WTC11 (cell line): ENCODE results near the gene SOCS1. TPM values are rescaled to one million over a fixed set of nuclear protein-coding genes. Genes with fewer than 3 reads are reported as not detected.
A peak's percentile ranks its signal among the peaks of the same experiment; 100 is the strongest.

Experiments used
- AR ChIP-seq: fragments of 250-450 bp; sonication (Bioruptor Pico); IDR thresholded peaks from 2 replicates; pipeline ENCODE4 v1.9.0; 2021; ENCODE audit warnings: mild to moderate bottlenecking
- ARID4B ChIP-seq: sonication (generic); formaldehyde crosslinking; IDR thresholded peaks from 2 replicates; pipeline ENCODE4 v1.8.0; 2023; ENCODE audit warnings: missing genetic modification reagents, mild to moderate bottlenecking, borderline replicate concordance
- ATF1 ChIP-seq: sonication (generic); formaldehyde crosslinking; IDR thresholded peaks from 2 replicates; pipeline ENCODE4 v1.8.1; 2023; ENCODE audit warnings: mild to moderate bottlenecking, moderate library complexity, missing genetic modification reagents
- ATF3 ChIP-seq: sonication (generic); formaldehyde crosslinking; conservative IDR thresholded peaks from 2 replicates; pipeline ENCODE4 v1.8.1; 2022; ENCODE audit warnings: mild to moderate bottlenecking, missing genetic modification reagents
- EMX1 ChIP-seq: fragments of 250-450 bp; sonication (Bioruptor Pico); IDR thresholded peaks from 2 replicates; pipeline ENCODE4 v1.8.0; 2021; ENCODE audit warnings: mild to moderate bottlenecking
- ESRRA ChIP-seq: sonication (generic); formaldehyde crosslinking; IDR thresholded peaks from 2 replicates; pipeline ENCODE4 v1.8.1; 2022; ENCODE audit warnings: mild to moderate bottlenecking, missing genetic modification reagents, borderline replicate concordance
- FOXP1 ChIP-seq: sonication (generic); formaldehyde crosslinking; IDR thresholded peaks from 2 replicates; pipeline ENCODE4 v1.8.0; 2022; ENCODE audit warnings: missing genetic modification reagents, mild to moderate bottlenecking, moderate library complexity, borderline replicate concordance
- FOXP4 ChIP-seq: sonication (generic); formaldehyde crosslinking; IDR thresholded peaks from 2 replicates; pipeline ENCODE4 v1.8.0; 2022; ENCODE audit warnings: mild to moderate bottlenecking, missing genetic modification reagents
- GRHL2 ChIP-seq: fragments of 250-450 bp; sonication (Bioruptor Pico); IDR thresholded peaks from 2 replicates; pipeline ENCODE4 v1.8.0; 2022; ENCODE audit warnings: mild to moderate bottlenecking, moderate library complexity; ENCODE audit not compliant: insufficient replicate concordance, severe bottlenecking
- HMGXB4 ChIP-seq: sonication (generic); formaldehyde crosslinking; IDR thresholded peaks from 2 replicates; pipeline ENCODE4 v1.8.1; 2023; ENCODE audit warnings: mild to moderate bottlenecking, moderate library complexity, missing genetic modification reagents
- IRF1 ChIP-seq: sonication (generic); formaldehyde crosslinking; IDR thresholded peaks from 2 replicates; pipeline ENCODE4 v1.8.0; 2023; ENCODE audit warnings: missing genetic modification reagents
- IRF2 ChIP-seq: sonication (generic); formaldehyde crosslinking; IDR thresholded peaks from 2 replicates; pipeline ENCODE4 v1.8.0; 2022; ENCODE audit warnings: low read depth, missing genetic modification reagents, borderline replicate concordance
- OVOL2 ChIP-seq: fragments of 250-450 bp; sonication (Bioruptor Pico); IDR thresholded peaks from 2 replicates; pipeline ENCODE4 v1.9.0; 2021; ENCODE audit warnings: mild to moderate bottlenecking, borderline replicate concordance
- PRDM15 ChIP-seq: sonication (generic); formaldehyde crosslinking; IDR thresholded peaks from 2 replicates; pipeline ENCODE4 v1.8.0; 2022; ENCODE audit warnings: missing genetic modification reagents
- PRRX2 ChIP-seq: fragments of 250-450 bp; sonication (Bioruptor Pico); IDR thresholded peaks from 2 replicates; pipeline ENCODE4 v1.8.0; 2021; ENCODE audit warnings: mild to moderate bottlenecking
- TP53 ChIP-seq: sonication (generic); formaldehyde crosslinking; IDR thresholded peaks from 2 replicates; pipeline ENCODE4 v1.8.1; 2023; ENCODE audit warnings: mild to moderate bottlenecking, missing genetic modification reagents
- USF1 ChIP-seq: sonication (generic); formaldehyde crosslinking; IDR thresholded peaks from 2 replicates; pipeline ENCODE4 v1.8.0; 2022; ENCODE audit warnings: mild to moderate bottlenecking, missing genetic modification reagents
- ZMAT4 ChIP-seq: fragments of 250-450 bp; sonication (Bioruptor Pico); IDR thresholded peaks from 2 replicates; pipeline ENCODE4 v1.9.0; 2021; ENCODE audit warnings: mild to moderate bottlenecking
- ZNF423 ChIP-seq: fragments of 250-450 bp; sonication (Bioruptor Pico); IDR thresholded peaks from 2 replicates; pipeline ENCODE4 v2.1.2; 2022; ENCODE audit warnings: mild to moderate bottlenecking, moderate library complexity
- total RNA-seq: library from RNA; stranded (reverse); gene quantifications from 3 replicates; pipeline ENCODE4 v1.2.3, GENCODE V29; 2021

SOCS1 gene
- total RNA-seq, 1 experiment from 2014 or later: 62.3 TPM

GRCh38 chr16:11255737-11256660, at the start of gene SOCS1 (continued):
- TF ChIP-seq IRF1 (no peak), HMGXB4 (CRISPR knock-in tag) (peak; percentile 85), EMX1 (CRISPR knock-in tag) (no peak), PRRX2 (no peak), AR (CRISPR knock-in tag) (no peak), ESRRA (no peak), ZNF423 (CRISPR knock-in tag) (peak; percentile 83), ARID4B (CRISPR knock-in tag) (peak; percentile 60; the same call in 1 of the 2 replicates), ATF1 (CRISPR knock-in tag) (no peak), ZMAT4 (0 out of 2 replicates have a peak, but pooled peaks have one; percentile 37), OVOL2 (CRISPR knock-in tag) (no peak; the same call in 1 of the 2 replicates), IRF2 (CRISPR knock-in tag) (0 out of 2 replicates have a peak, but pooled peaks have one; percentile 15), TP53 (CRISPR knock-in tag) (no peak), FOXP4 (peak; percentile 41; the same call in 1 of the 2 replicates), USF1 (CRISPR knock-in tag) (peak; percentile 33; the same call in 1 of the 2 replicates), GRHL2 (CRISPR knock-in tag) (no peak), ATF3 (CRISPR knock-in tag) (no peak), FOXP1 (CRISPR knock-in tag) (peak; percentile 71; the same call in 1 of the 2 replicates), PRDM15 (CRISPR knock-in tag) (no peak)
